ENCODE data around the gene PLCG2.

Gene PLCG2

DNA sequence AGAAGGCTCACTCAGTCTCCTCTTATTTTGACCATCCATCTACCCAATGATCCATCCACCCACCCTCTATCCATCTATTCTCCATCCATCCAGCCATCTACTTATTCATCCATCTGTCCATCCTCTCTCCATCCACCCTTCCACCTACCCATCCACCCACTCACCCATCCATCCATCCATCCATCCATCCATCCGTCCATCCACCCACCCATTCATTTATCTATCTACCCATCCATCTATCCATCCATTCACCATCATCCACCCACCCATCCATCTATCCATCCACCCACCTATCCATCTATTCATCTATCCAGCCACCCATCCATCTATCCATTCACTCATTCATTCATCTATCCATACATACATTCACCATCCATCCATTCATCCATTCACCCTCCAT is 45.8 kb upstream of the PLCG2 start:
- TF ChIP-seq POLR2A (IDR thresholded peaks at IDR 0.05; ENCODE audit: extremely low read depth, insufficient read length), result no peak
- TF ChIP-seq, protein P1, sequence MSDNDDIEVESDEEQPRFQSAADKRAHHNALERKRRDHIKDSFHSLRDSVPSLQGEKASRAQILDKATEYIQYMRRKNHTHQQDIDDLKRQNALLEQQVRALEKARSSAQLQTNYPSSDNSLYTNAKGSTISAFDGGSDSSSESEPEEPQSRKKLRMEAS (IDR thresholded peaks at IDR 0.05; ENCODE audit: low read depth, low read length), result no peak
- TF ChIP-seq, protein P2, sequence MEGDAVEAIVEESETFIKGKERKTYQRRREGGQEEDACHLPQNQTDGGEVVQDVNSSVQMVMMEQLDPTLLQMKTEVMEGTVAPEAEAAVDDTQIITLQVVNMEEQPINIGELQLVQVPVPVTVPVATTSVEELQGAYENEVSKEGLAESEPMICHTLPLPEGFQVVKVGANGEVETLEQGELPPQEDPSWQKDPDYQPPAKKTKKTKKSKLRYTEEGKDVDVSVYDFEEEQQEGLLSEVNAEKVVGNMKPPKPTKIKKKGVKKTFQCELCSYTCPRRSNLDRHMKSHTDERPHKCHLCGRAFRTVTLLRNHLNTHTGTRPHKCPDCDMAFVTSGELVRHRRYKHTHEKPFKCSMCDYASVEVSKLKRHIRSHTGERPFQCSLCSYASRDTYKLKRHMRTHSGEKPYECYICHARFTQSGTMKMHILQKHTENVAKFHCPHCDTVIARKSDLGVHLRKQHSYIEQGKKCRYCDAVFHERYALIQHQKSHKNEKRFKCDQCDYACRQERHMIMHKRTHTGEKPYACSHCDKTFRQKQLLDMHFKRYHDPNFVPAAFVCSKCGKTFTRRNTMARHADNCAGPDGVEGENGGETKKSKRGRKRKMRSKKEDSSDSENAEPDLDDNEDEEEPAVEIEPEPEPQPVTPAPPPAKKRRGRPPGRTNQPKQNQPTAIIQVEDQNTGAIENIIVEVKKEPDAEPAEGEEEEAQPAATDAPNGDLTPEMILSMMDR (IDR thresholded peaks at IDR 0.05; ENCODE audit: low read depth, low read length), result no peak
- TF ChIP-seq MYC (IDR thresholded peaks at IDR 0.05; ENCODE audit: low read depth, low read length), result no peak
- no peak overlapping the region for H3K4me3 ChIP-seq (ENCODE audit: low read depth, low read length)

DNA sequence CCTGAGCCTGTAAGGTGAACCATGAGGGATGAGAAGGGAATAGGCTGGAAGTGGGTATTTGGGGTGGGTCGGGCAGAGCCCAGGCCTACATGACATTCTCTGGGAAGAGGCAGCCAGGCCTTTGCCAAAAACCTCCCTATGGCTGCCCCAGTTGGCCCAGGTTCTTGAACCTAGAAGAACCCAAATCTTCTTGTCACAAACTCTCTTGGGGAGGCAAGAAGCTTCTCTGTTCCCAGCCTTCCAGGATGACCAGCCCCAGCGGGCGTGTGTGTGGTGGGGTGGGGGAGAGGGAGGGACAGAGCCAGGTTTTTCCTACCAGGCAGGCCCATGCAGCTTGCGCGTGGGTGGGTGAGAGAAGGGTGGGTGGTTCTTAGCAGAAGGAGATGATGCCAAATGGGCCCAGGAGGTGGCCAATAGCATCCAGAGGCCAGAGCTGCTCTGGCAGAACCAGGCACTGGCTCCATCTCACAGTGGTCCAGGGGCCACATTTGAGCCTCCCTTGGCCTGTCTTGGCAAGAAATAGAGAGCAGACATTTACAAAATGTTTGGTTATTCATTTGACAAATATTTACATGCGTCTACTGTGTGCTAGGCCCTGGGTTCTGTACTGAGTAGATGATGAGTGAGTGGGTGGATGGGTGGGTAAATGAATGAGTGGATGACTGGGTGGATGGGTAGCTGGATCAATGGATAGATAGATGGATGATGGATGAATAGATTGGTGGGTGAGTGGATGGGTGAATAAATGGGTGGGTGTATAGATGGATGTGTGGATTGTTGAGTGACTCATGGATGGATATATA is 44.3 kb upstream of the PLCG2 start:
- TF ChIP-seq POLR2A (IDR thresholded peaks at IDR 0.05; ENCODE audit: extremely low read depth, insufficient read length), result no peak
- TF ChIP-seq MYC (IDR thresholded peaks at IDR 0.05; ENCODE audit: low read depth, low read length), result no peak
- TF ChIP-seq, protein P1 (IDR thresholded peaks at IDR 0.05; ENCODE audit: low read depth, low read length), result no peak
- TF ChIP-seq, protein P2 (IDR thresholded peaks at IDR 0.05; ENCODE audit: low read depth, low read length), result no peak
- no peak overlapping the region for H3K4me3 ChIP-seq (ENCODE audit: low read depth, low read length)
- no peak for DNase-seq (ENCODE audit: low read depth)

More for the DNA sequence above, 45.8 kb upstream of the PLCG2 start:
- no peak for DNase-seq (ENCODE audit: low read depth)

DNA sequence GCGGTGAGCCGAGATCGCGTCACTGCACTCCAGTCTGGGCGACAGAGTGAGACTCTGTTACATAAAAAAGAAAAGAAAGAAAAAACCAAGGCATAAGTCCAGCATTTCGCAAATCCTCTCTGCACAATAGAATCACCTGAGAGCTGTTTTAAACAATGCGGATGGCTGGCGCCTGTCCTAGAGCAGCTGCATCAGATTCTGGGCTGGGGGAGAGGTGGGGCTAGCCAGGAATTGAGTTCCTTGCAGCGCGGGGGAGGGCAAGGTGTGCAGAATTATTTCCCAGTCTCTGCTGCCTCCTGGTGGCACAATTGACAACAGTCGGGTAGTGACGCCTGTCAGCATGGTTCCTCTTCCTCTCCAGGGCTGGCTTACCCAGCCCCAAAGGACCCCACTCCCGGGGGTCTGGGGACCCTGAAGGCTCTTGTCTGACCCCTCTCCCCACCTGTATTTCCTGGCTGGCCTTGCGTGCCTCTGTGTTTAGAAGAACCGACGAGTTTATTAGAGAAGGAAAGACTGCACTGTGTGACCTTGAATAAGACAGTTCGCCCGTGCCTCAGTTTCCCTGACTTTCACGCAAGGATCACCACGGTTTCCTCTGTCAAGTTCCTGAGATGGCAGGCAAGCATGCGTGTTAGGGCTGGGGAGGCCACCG is 41.1 kb upstream of the PLCG2 start:
- peak overlapping the region; percentile 47 for H3K4me3 ChIP-seq (ENCODE audit: low read depth, low read length)
- DNase-seq (ENCODE audit: low read depth), result peak; percentile 90
- TF ChIP-seq, protein P1 (IDR thresholded peaks at IDR 0.05; ENCODE audit: low read depth, low read length), result 0 out of 2 replicates have a peak, but pooled peaks have one; percentile 49
- TF ChIP-seq MYC (IDR thresholded peaks at IDR 0.05; ENCODE audit: low read depth, low read length) (peak; percentile 61; the same call in 1 of the 2 replicates), POLR2A (IDR thresholded peaks at IDR 0.05; ENCODE audit: extremely low read depth, insufficient read length) (no peak)
- TF ChIP-seq, protein P2 (IDR thresholded peaks at IDR 0.05; ENCODE audit: low read depth, low read length), result peak; percentile 87

DNA sequence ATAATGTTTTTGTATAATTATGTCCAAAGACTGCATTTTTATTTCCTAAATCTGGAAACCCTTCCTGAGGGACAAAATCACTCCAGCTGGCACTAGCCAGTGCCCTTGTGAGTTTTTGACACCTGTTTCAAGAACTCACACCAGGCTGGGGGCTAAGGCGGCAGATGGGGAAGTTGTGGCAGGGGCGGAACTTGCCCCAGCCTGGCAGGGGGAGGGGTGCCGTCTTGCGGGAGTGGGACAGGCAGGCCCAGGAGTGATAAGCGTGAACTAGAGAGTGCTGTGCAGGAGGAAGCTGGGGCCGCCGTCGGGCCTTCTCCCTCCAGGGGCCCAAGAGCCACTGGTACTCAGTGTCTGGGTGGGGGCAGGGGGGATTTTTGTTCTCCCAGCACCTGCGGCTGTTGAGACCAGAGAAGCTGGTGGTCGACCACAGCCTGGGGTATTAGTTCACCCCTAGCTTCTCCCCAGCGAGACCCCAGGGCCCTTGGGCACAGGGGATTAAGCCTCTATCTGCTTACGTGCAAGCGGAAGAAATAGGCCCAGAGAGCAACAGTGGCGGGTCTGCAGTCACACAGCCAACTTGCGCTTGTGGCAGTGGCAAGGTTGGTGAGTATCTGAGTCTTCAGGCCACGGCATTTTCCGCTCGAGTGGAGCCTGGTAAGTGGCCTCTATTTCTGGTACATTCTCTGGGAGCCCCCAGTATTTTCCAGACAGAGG is 40.2 kb upstream of the PLCG2 start:
- H3K4me3 ChIP-seq (ENCODE audit: low read depth, low read length), result peak overlapping the region; percentile 51
- TF ChIP-seq, protein P1 (IDR thresholded peaks at IDR 0.05; ENCODE audit: low read depth, low read length), result peak; percentile 78
- TF ChIP-seq MYC (IDR thresholded peaks at IDR 0.05; ENCODE audit: low read depth, low read length) (peak; percentile 81), POLR2A (IDR thresholded peaks at IDR 0.05; ENCODE audit: extremely low read depth, insufficient read length) (peak; percentile 23)
- TF ChIP-seq, protein P2 (IDR thresholded peaks at IDR 0.05; ENCODE audit: low read depth, low read length), result no peak
- peak; percentile 98 for DNase-seq (ENCODE audit: low read depth)

DNA sequence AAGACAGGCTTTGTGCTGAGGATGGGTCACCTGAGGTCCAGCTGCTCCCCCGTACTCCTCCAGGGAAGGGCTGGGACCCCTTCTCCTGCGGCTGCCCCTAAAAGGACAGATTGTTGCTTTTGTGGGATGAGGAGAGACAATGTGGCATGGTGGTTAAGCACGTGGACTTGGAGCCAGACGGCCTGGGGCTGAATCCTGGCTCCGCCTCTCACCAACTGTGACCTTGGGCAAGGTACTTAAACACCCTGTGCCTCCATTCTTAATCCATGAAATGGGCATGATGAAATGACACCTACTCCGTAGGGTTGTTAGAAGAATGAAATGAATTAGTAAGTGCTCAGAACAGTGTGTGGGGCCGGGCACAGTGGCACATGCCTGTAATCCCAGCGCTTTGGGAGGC is 39.6 kb upstream of the PLCG2 start:
- H3K4me3 ChIP-seq (ENCODE audit: low read depth, low read length), result peak overlapping the region; percentile 51
- DNase-seq (ENCODE audit: low read depth), result peak; percentile 78

More for the DNA sequence above, 39.6 kb upstream of the PLCG2 start:
- TF ChIP-seq, protein P1 (IDR thresholded peaks at IDR 0.05; ENCODE audit: low read depth, low read length), result peak; percentile 83
- peak; percentile 81 for TF ChIP-seq MYC (IDR thresholded peaks at IDR 0.05; ENCODE audit: low read depth, low read length)
- no peak for TF ChIP-seq POLR2A (IDR thresholded peaks at IDR 0.05; ENCODE audit: extremely low read depth, insufficient read length)
- TF ChIP-seq, protein P2 (IDR thresholded peaks at IDR 0.05; ENCODE audit: low read depth, low read length), result no peak

All from NB4 (cell line).